Skeletal muscle tissue (tissue), 4 donors: ENCODE results near the gene SERTM2. TPM values are rescaled to one million over a fixed set of nuclear protein-coding genes. Genes with fewer than 3 reads are reported as not detected.

Experiments
- H3K27ac ChIP-seq: one replicate; pipeline ENCODE4 v1.7.0; 2013; ENCODE audit warnings: mild to moderate bottlenecking, low read depth, low read length, inconsistent platforms
- H3K27me3 ChIP-seq, 3 donors: one replicate each; pipeline ENCODE4 v1.7.0; 2013; ENCODE audit warnings: low read length in 3 of 3; ENCODE audit not compliant: control insufficient read depth in 3 of 3, insufficient read depth in 3 of 3
- H3K36me3 ChIP-seq, 3 donors: one replicate each; pipeline ENCODE4 v1.7.0; 2013; ENCODE audit warnings: low read length in 3 of 3; ENCODE audit not compliant: control insufficient read depth in 3 of 3, insufficient read depth in 3 of 3
- H3K4me1 ChIP-seq, 3 donors: one replicate each; pipeline ENCODE4 v1.7.0; 2013; ENCODE audit warnings: low read length in 3 of 3, mild to moderate bottlenecking in 3 of 3; ENCODE audit not compliant: control insufficient read depth in 3 of 3, insufficient read depth in 3 of 3
- H3K4me3 ChIP-seq, 3 donors: one replicate each; pipeline ENCODE4 v1.7.0; 2013; ENCODE audit warnings: low read length in 3 of 3
- H3K9ac ChIP-seq, 3 donors: one replicate each; pipeline ENCODE4 v1.7.0; 2013; ENCODE audit warnings: low read length in 3 of 3, mild to moderate bottlenecking in 3 of 3, moderate library complexity in 2 of 3, low read depth in 1 of 3
- H3K9me3 ChIP-seq, 3 donors: one replicate each; pipeline ENCODE4 v1.7.0; 2013; ENCODE audit warnings: low read length in 3 of 3; ENCODE audit not compliant: control insufficient read depth in 3 of 3
- total RNA-seq: library from RNA; depleted of rRNA; stranded (reverse); fragments of >200 nt; gene quantifications from one replicate; pipeline ENCODE4 v1.2.3, GENCODE V29; 2014
- donor health status: Osteomylitis.

The SERTM2 gene
- 0.52 TPM for total RNA-seq

GRCh38 chrX:111511477-111511876 is at the start of gene SERTM2:
SERTM2 (plus strand) TSS chrX:111511645; CDS start chrX:111518858, 7,213 bp downstream.
- Histone ChIP-seq H3K27ac (no peak within 1 kb of the TSS), H3K36me3 (no peaks in the 10 kb centered on the region), H3K27me3 (peaks cover 0 to 6% (median 0%) of the 10 kb centered on the region in 3 donors), H3K9ac (no peak within 1 kb of the TSS), H3K9me3 (no peaks in the 10 kb centered on the region), H3K4me3 (no peak within 1 kb of the TSS), H3K4me1 (no peaks in the 10 kb centered on the region)

GRCh38 chrX:111465669-111466068 is 45.8 kb upstream of the SERTM2 start:
- H3K27me3 ChIP-seq = no peaks in the 10 kb centered on the region
- no peaks in the 10 kb centered on the region for H3K4me1 ChIP-seq
- no peak overlapping the region for H3K27ac ChIP-seq
- no peaks in the 10 kb centered on the region for H3K36me3 ChIP-seq
- H3K4me3 ChIP-seq = no peak overlapping the region
- H3K9ac ChIP-seq = no peak overlapping the region
- H3K9me3 ChIP-seq = peaks cover 0 to 2% (median 0%) of the 10 kb centered on the region in 3 donors

- Histone ChIP-seq H3K9ac (no peak overlapping the region), H3K36me3 (no peaks in the 10 kb centered on the region), H3K27me3 (no peaks in the 10 kb centered on the region), H3K4me3 (no peak overlapping the region), H3K4me1 (no peaks in the 10 kb centered on the region), H3K27ac (no peak overlapping the region), H3K9me3 (peaks cover 0 to 2% (median 0%) of the 10 kb centered on the region in 3 donors)
These were observed 43.5 kb upstream of the SERTM2 start for GRCh38 chrX:111467896-111468295.

GRCh38 chrX:111470681-111471403 is 40.6 kb upstream of the SERTM2 start:
- H3K27me3 ChIP-seq = no peaks in the 10 kb centered on the region
- H3K4me1 ChIP-seq = no peaks in the 10 kb centered on the region
- H3K36me3 ChIP-seq = no peaks in the 10 kb centered on the region
- peaks cover 0 to 2% (median 0%) of the 10 kb centered on the region in 3 donors for H3K9me3 ChIP-seq
- no peak overlapping the region for H3K4me3 ChIP-seq
- no peak overlapping the region for H3K9ac ChIP-seq
- H3K27ac ChIP-seq = no peak overlapping the region

- Histone ChIP-seq H3K4me1 (no peaks in the 10 kb centered on the region), H3K4me3 (no peak overlapping the region), H3K27ac (no peak overlapping the region), H3K9ac (no peak overlapping the region), H3K36me3 (no peaks in the 10 kb centered on the region), H3K27me3 (no peaks in the 10 kb centered on the region), H3K9me3 (no peaks in the 10 kb centered on the region)
These were observed 29.5 kb upstream of the SERTM2 start for GRCh38 chrX:111481896-111482295.

GRCh38 chrX:111483135-111483534 is 28.3 kb upstream of the SERTM2 start:
- Histone ChIP-seq H3K27me3 (no peaks in the 10 kb centered on the region), H3K4me3 (no peak overlapping the region), H3K27ac (no peak overlapping the region), H3K4me1 (no peaks in the 10 kb centered on the region), H3K36me3 (no peaks in the 10 kb centered on the region), H3K9ac (no peak overlapping the region), H3K9me3 (no peaks in the 10 kb centered on the region)

GRCh38 chrX:111483881-111484280 is 27.6 kb upstream of the SERTM2 start:
- Histone ChIP-seq H3K36me3 (no peaks in the 10 kb centered on the region), H3K9ac (no peak overlapping the region), H3K9me3 (no peaks in the 10 kb centered on the region), H3K4me3 (no peak overlapping the region), H3K4me1 (no peaks in the 10 kb centered on the region), H3K27ac (no peak overlapping the region), H3K27me3 (no peaks in the 10 kb centered on the region)

- no peaks in the 10 kb centered on the region for H3K9me3 ChIP-seq
- H3K4me1 ChIP-seq = no peaks in the 10 kb centered on the region
- H3K9ac ChIP-seq = no peak overlapping the region
- H3K27me3 ChIP-seq = no peaks in the 10 kb centered on the region
- H3K27ac ChIP-seq = no peak overlapping the region
- H3K36me3 ChIP-seq = no peaks in the 10 kb centered on the region
- H3K4me3 ChIP-seq = no peak overlapping the region
These were observed 20.8 kb upstream of the SERTM2 start for GRCh38 chrX:111490688-111491087.

GRCh38 chrX:111492085-111492484 is 19.4 kb upstream of the SERTM2 start:
- Histone ChIP-seq H3K9ac (no peak overlapping the region), H3K4me3 (no peak overlapping the region), H3K9me3 (no peaks in the 10 kb centered on the region), H3K36me3 (no peaks in the 10 kb centered on the region), H3K27ac (no peak overlapping the region), H3K27me3 (no peaks in the 10 kb centered on the region), H3K4me1 (no peaks in the 10 kb centered on the region)

- Histone ChIP-seq H3K27me3 (no peaks in the 10 kb centered on the region), H3K4me1 (no peaks in the 10 kb centered on the region), H3K4me3 (no peak overlapping the region), H3K27ac (no peak overlapping the region), H3K36me3 (no peaks in the 10 kb centered on the region), H3K9ac (no peak overlapping the region), H3K9me3 (no peaks in the 10 kb centered on the region)
These were observed 12.8 kb upstream of the SERTM2 start for GRCh38 chrX:111498538-111499103.
